ENCODE data around the gene KLHL3.

DNA sequence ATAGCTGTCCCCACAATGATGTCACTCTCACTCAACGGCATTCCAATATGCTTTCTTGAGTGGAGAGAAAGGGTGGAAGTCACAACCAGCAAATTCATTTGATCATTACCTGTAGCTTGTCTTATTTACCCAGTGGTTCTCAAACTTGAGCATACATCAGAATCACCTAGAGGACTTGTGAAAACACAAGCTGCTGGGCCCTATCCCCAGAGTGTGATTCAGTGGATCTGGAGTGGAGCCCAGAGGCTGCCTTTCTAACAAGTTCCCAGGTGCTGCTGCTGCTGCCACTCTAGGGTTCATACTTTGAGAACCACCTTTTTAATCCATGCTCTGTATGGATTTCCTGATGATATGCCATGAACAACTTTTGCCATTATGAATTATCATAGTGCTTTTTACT, 94.7 kb downstream of the KLHL3 start:
- TF ChIP-seq POLR2A (IDR thresholded peaks at IDR 0.05): no peak
- TF ChIP-seq, protein P1, sequence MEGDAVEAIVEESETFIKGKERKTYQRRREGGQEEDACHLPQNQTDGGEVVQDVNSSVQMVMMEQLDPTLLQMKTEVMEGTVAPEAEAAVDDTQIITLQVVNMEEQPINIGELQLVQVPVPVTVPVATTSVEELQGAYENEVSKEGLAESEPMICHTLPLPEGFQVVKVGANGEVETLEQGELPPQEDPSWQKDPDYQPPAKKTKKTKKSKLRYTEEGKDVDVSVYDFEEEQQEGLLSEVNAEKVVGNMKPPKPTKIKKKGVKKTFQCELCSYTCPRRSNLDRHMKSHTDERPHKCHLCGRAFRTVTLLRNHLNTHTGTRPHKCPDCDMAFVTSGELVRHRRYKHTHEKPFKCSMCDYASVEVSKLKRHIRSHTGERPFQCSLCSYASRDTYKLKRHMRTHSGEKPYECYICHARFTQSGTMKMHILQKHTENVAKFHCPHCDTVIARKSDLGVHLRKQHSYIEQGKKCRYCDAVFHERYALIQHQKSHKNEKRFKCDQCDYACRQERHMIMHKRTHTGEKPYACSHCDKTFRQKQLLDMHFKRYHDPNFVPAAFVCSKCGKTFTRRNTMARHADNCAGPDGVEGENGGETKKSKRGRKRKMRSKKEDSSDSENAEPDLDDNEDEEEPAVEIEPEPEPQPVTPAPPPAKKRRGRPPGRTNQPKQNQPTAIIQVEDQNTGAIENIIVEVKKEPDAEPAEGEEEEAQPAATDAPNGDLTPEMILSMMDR (IDR thresholded peaks at IDR 0.05): no peak
